PC-9 (cell line): ENCODE data around the gene IRS2.

ENCODE experiments used
- CTCF ChIP-seq: fragments of 200-600 bp; sonication (generic); conservative IDR thresholded peaks from 2 replicates; pipeline ENCODE4 v1.6.1; 2017; ENCODE audit warnings: mixed run types, antibody characterized with exemption, mild to moderate bottlenecking, moderate library complexity
- EZH2 ChIP-seq: fragments of 200-600 bp; sonication (generic); IDR thresholded peaks from 2 replicates; pipeline ENCODE4 v1.8.0; 2017; ENCODE audit warnings: antibody characterized with exemption, low read depth

- TF ChIP-seq EZH2 = no peak
- no peak for TF ChIP-seq CTCF
Observed at GRCh38 chr13:109768616-109769015, 17.8 kb downstream of the IRS2 start.
